ENCODE data around the gene UBL4A.

UBL4A gene

GRCh38 chrX:154532690-154533089, 46.3 kb upstream of the UBL4A start:
- TF ChIP-seq SPI1 (IDR thresholded peaks at IDR 0.05; ENCODE audit: borderline replicate concordance, low read depth) (no peak), POLR2AphosphoS5 (IDR thresholded peaks at IDR 0.05; ENCODE audit: low read depth) (no peak), REST (IDR thresholded peaks at IDR 0.05; ENCODE audit: insufficient replicate concordance, low read depth) (no peak), CTCF (IDR thresholded peaks at IDR 0.05; ENCODE audit: insufficient read depth, low read length) (no peak), GABPA (IDR thresholded peaks at IDR 0.05; ENCODE audit: low read depth) (no peak)
- no peak for DNase-seq (ENCODE audit: low read depth in 1 of 2, low spot score in 1 of 2)
- Histone ChIP-seq H3K4me3 (replicated peaks; ENCODE audit: insufficient read depth, low read length) (no peak overlapping the region), H3K27ac (replicated peaks) (no peak overlapping the region), H3K27me3 (ENCODE audit: insufficient read depth, poor library complexity, severe bottlenecking) (no peaks in the 10 kb centered on the region)

GRCh38 chrX:154531626-154532025, 45.2 kb upstream of the UBL4A start:
- no peak for DNase-seq (ENCODE audit: low read depth in 1 of 2, low spot score in 1 of 2)
- Histone ChIP-seq H3K4me3 (replicated peaks; ENCODE audit: insufficient read depth, low read length) (no peak overlapping the region), H3K27ac (replicated peaks) (no peak overlapping the region), H3K27me3 (ENCODE audit: insufficient read depth, poor library complexity, severe bottlenecking) (no peaks in the 10 kb centered on the region)
- TF ChIP-seq CTCF (IDR thresholded peaks at IDR 0.05; ENCODE audit: insufficient read depth, low read length) (no peak), REST (IDR thresholded peaks at IDR 0.05; ENCODE audit: insufficient replicate concordance, low read depth) (no peak), POLR2AphosphoS5 (IDR thresholded peaks at IDR 0.05; ENCODE audit: low read depth) (no peak), GABPA (IDR thresholded peaks at IDR 0.05; ENCODE audit: low read depth) (no peak), SPI1 (IDR thresholded peaks at IDR 0.05; ENCODE audit: borderline replicate concordance, low read depth) (no peak)

GRCh38 chrX:154530286-154530685, 43.9 kb upstream of the UBL4A start:
- H3K27ac ChIP-seq (replicated peaks): no peak overlapping the region
- no peak for DNase-seq (ENCODE audit: low read depth in 1 of 2, low spot score in 1 of 2)
- no peak for TF ChIP-seq GABPA (IDR thresholded peaks at IDR 0.05; ENCODE audit: low read depth)
- TF ChIP-seq CTCF (IDR thresholded peaks at IDR 0.05; ENCODE audit: insufficient read depth, low read length): no peak
- TF ChIP-seq REST (IDR thresholded peaks at IDR 0.05; ENCODE audit: insufficient replicate concordance, low read depth): no peak
- TF ChIP-seq SPI1 (IDR thresholded peaks at IDR 0.05; ENCODE audit: borderline replicate concordance, low read depth): no peak
- TF ChIP-seq POLR2AphosphoS5 (IDR thresholded peaks at IDR 0.05; ENCODE audit: low read depth): no peak
- no peaks in the 10 kb centered on the region for H3K27me3 ChIP-seq (ENCODE audit: insufficient read depth, poor library complexity, severe bottlenecking)
- H3K4me3 ChIP-seq (replicated peaks; ENCODE audit: insufficient read depth, low read length): no peak overlapping the region
